ENCODE measurements around the gene UNC45B. TPM values are rescaled to one million over a fixed set of nuclear protein-coding genes. Genes with fewer than 3 reads are reported as not detected.

The UNC45B gene
- total and polyA plus RNA-seq, 2 of the 4 experiments (the other 2 are of a cell fraction) = not detected

- peaks cover 4% of the 10 kb centered on the region; the same call in 1 of the 2 replicates for H3K4me1 ChIP-seq (ENCODE audit: control insufficient read depth, insufficient read depth, low read length)
- H2BK5ac ChIP-seq (ENCODE audit: low read depth, low read length, poor library complexity, severe bottlenecking) = no peak overlapping the region
- no peak overlapping the region for H3K4me3 ChIP-seq (ENCODE audit: insufficient read depth, low read depth, low read length)
- POLR2A ChIA-PET (ENCODE audit: unreplicated experiment) = no interaction called here
- H4K5ac ChIP-seq (ENCODE audit: low read depth, low read length) = no peak overlapping the region
- no peak overlapping the region for H4K91ac ChIP-seq (ENCODE audit: insufficient read depth, low read depth, low read length)
- H2BK120ac ChIP-seq (ENCODE audit: low read depth, low read length) = no peak overlapping the region
- H3K56ac ChIP-seq (ENCODE audit: extremely low read depth, insufficient read depth, low read length) = no peak overlapping the region
- H3K9ac ChIP-seq (ENCODE audit: low read depth, low read length) = no peak overlapping the region
- H2AFZ ChIP-seq (replicated peaks; ENCODE audit: low read length, poor library complexity) = peak overlapping the region; percentile 73
- peaks cover 3% of the 10 kb centered on the region; the same call in 1 of the 2 replicates for H3K27me3 ChIP-seq (ENCODE audit: control insufficient read depth, insufficient read depth, low read length)
- no peaks in the 10 kb centered on the region for H3K9me3 ChIP-seq (ENCODE audit: control insufficient read depth, insufficient read depth, low read length)
- H2BK20ac ChIP-seq (ENCODE audit: low read depth, low read length) = no peak overlapping the region
- H3K79me1 ChIP-seq (ENCODE audit: low read depth in 1 of 2, low read length in 2 of 2) = no peaks in the 10 kb centered on the region
- CTCF ChIA-PET = interaction anchor here (0.6 to 1.0 kb wide), 2 partner anchors 369 to 552 kb away, joined by 3 to 4 read pairs; no protein-coding TSS in a partner anchor
- no TSS peak for BruUV-seq (replicated peaks)
- H2BK15ac ChIP-seq (ENCODE audit: low read depth, low read length) = no peak overlapping the region
- dilution Hi-C loops (cut with HindIII; ENCODE audit: low sequenced_read_pairs, unreplicated experiment) (no loop called here), intact Hi-C loops (cut with micrococcal nuclease) (loop anchor here (1.0 to 10.0 kb wide), 5 partner anchors 71 to 368 kb away; partner anchors contain the start of genes SLFN12 and SLFN5), in situ Hi-C loops (cut with MboI; ENCODE audit: low sequenced_read_pairs) (no loop called here)
- H3K4ac ChIP-seq (ENCODE audit: low read depth, low read length) = no peak overlapping the region
- 0 out of 2 replicates have a peak, but pooled peaks cover 5% of the 10 kb centered on the region for H3K9me1 ChIP-seq (ENCODE audit: insufficient read depth, low read length)
- WGBS, 2 experiments (ENCODE audit: extremely low coverage in 2 of 2, insufficient read length in 1 of 2) = 60% methylated on average over 2 of the region's 18 CpGs; no CpG with 5 or more reads in 1 of the 2 experiments
- H4K20me1 ChIP-seq (ENCODE audit: insufficient read depth, low read length) = no peaks in the 10 kb centered on the region
- H3K14ac ChIP-seq (replicated peaks; ENCODE audit: low read depth, low read length) = no peak overlapping the region
- H3K27ac ChIP-seq (ENCODE audit: insufficient read depth, low read length) = no peak overlapping the region
- H3K36me3 ChIP-seq (ENCODE audit: control insufficient read depth, insufficient read depth, low read length) = no peaks in the 10 kb centered on the region
- no peak overlapping the region for H3K23ac ChIP-seq (ENCODE audit: low read depth, low read length)
- no peak overlapping the region for H4K8ac ChIP-seq (ENCODE audit: low read depth in 2 of 2, low read length in 2 of 2)
- ATAC-seq (ENCODE audit: low read depth) = peak; percentile 49
- no peak overlapping the region for H2AK5ac ChIP-seq (ENCODE audit: low read depth, low read length)
- H2AK9ac ChIP-seq (replicated peaks; ENCODE audit: low read depth, low read length, poor library complexity) = no peak overlapping the region
- H3K18ac ChIP-seq (ENCODE audit: low read depth, low read length) = no peak overlapping the region
- peak; percentile 15 for DNase-seq
- no peak overlapping the region for H3K4me2 ChIP-seq (ENCODE audit: low read depth, low read length)
- TF ChIP-seq SMC3 (IDR thresholded peaks at IDR 0.05; ENCODE audit: low read depth, low read length) (peak; percentile 54; the same call in 1 of the 2 replicates), BHLHE40 (IDR thresholded peaks at IDR 0.05; ENCODE audit: low read depth, low read length) (no peak), RFX5 (IDR thresholded peaks at IDR 0.05; ENCODE audit: low read depth, low read length) (no peak), RAD21 (IDR thresholded peaks at IDR 0.05; ENCODE audit: low read length) (peak; percentile 51), USF2 (IDR thresholded peaks at IDR 0.05; ENCODE audit: low read depth, low read length) (no peak), NFE2L2 (IDR thresholded peaks at IDR 0.05; ENCODE audit: low read depth, low read length) (no peak), CTCF (conservative IDR thresholded peaks at IDR 0.05; ENCODE audit: low read depth, low read length) (peak; percentile 50), CEBPB (IDR thresholded peaks at IDR 0.05; ENCODE audit: low read depth, low read length) (no peak), CHD1 (IDR thresholded peaks at IDR 0.05; ENCODE audit: low read depth, low read length) (no peak), POLR2A (IDR thresholded peaks at IDR 0.05; ENCODE audit: low read depth, low read length) (no peak), FOS (IDR thresholded peaks at IDR 0.05; ENCODE audit: low read depth, low read length) (no peak), RCOR1 (IDR thresholded peaks at IDR 0.05; ENCODE audit: insufficient replicate concordance, low read length) (no peak), MAZ (IDR thresholded peaks at IDR 0.05; ENCODE audit: borderline replicate concordance, low read depth, low read length) (no peak), MAFK (IDR thresholded peaks at IDR 0.05; ENCODE audit: low read depth, low read length) (no peak), MXI1 (IDR thresholded peaks at IDR 0.05; ENCODE audit: borderline replicate concordance, low read depth, low read length) (no peak)
Observed at GRCh38 chr17:35170968-35171771, 23.6 kb downstream of the UNC45B start.

All from IMR-90 (cell line).